Calu3 (cell line): ENCODE data around the gene NT5C1A. TPM values are rescaled to one million over a fixed set of nuclear protein-coding genes. Genes with fewer than 3 reads are reported as not detected.

ENCODE experiments used
- BruUV-seq: library from RNA; stranded (reverse); fragments of 400-500 nt; replicated peaks from 2 replicates; lab custom pipeline; 2021; lab: Mats Ljungman, UMichigan
- CTCF ChIA-PET: fragments of 300-600 bp; sonication (Branson Sonifier 250); formaldehyde crosslinking; loops from one replicate; lab custom pipeline; 2022; ENCODE audit warnings: antibody characterized with exemption; lab: Charles Lee
- DNase-seq: peaks from one replicate; pipeline ENCODE4 v3.0.0; 2022
- H3K27ac Mint-ChIP-seq: one replicate; pipeline ENCODE4 v1.8.0; 2022; ENCODE audit warnings: mixed read lengths; ENCODE audit not compliant: unreplicated experiment
- H3K27me3 Mint-ChIP-seq: one replicate; pipeline ENCODE4 v1.8.0; 2022; ENCODE audit warnings: mixed read lengths; ENCODE audit not compliant: unreplicated experiment
- H3K36me3 Mint-ChIP-seq: one replicate; pipeline ENCODE4 v1.8.0; 2022; ENCODE audit warnings: mild to moderate bottlenecking, moderate library complexity, mixed read lengths; ENCODE audit not compliant: insufficient read depth, unreplicated experiment
- H3K4me1 Mint-ChIP-seq: one replicate; pipeline ENCODE4 v1.8.0; 2022; ENCODE audit warnings: mild to moderate bottlenecking, low read depth, mixed read lengths; ENCODE audit not compliant: unreplicated experiment
- H3K4me3 Mint-ChIP-seq: one replicate; pipeline ENCODE4 v1.8.0; 2022; ENCODE audit warnings: mild to moderate bottlenecking, low read depth, moderate library complexity, mixed read lengths; ENCODE audit not compliant: unreplicated experiment
- H3K9me3 Mint-ChIP-seq: one replicate; pipeline ENCODE4 v1.8.0; 2022; ENCODE audit warnings: low read depth, mixed read lengths; ENCODE audit not compliant: unreplicated experiment
- intact Hi-C: fragments of 100-400 bp; cut with micrococcal nuclease; formaldehyde crosslinking; loops from one replicate; pipeline ENCODE4 v1.10.0; 2022; ENCODE audit not compliant: unreplicated experiment
- total RNA-seq: library from RNA; stranded (reverse); gene quantifications from 2 replicates; pipeline ENCODE4 v1.2.3, GENCODE V29; 2022
- TF ChIP-seq, protein P1 (sequence below): fragments of 200-600 bp; IDR thresholded peaks from one replicate; pipeline ENCODE4 v1.8.0; 2022; ENCODE audit warnings: antibody characterized with exemption; ENCODE audit not compliant: unreplicated experiment

NT5C1A gene
- total RNA-seq, 1 experiment from 2014 or later = not detected

- DNase-seq = no peak
- CTCF ChIA-PET = interaction anchor here (1.7 kb wide), 1 partner anchor 46 kb away, joined by 12 read pairs; no protein-coding TSS in a partner anchor
- Mint-ChIP-seq H3K27me3 (peaks cover 58% of the 10 kb centered on the region), H3K4me3 (no peak overlapping the region), H3K27ac (no peak overlapping the region), H3K9me3 (no peaks in the 10 kb centered on the region), H3K4me1 (no peaks in the 10 kb centered on the region), H3K36me3 (no peaks in the 10 kb centered on the region)
- BruUV-seq = no TSS peak
- intact Hi-C loops = no loop called here
- TF ChIP-seq, protein P1, sequence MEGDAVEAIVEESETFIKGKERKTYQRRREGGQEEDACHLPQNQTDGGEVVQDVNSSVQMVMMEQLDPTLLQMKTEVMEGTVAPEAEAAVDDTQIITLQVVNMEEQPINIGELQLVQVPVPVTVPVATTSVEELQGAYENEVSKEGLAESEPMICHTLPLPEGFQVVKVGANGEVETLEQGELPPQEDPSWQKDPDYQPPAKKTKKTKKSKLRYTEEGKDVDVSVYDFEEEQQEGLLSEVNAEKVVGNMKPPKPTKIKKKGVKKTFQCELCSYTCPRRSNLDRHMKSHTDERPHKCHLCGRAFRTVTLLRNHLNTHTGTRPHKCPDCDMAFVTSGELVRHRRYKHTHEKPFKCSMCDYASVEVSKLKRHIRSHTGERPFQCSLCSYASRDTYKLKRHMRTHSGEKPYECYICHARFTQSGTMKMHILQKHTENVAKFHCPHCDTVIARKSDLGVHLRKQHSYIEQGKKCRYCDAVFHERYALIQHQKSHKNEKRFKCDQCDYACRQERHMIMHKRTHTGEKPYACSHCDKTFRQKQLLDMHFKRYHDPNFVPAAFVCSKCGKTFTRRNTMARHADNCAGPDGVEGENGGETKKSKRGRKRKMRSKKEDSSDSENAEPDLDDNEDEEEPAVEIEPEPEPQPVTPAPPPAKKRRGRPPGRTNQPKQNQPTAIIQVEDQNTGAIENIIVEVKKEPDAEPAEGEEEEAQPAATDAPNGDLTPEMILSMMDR = no peak
These were observed 19.4 kb downstream of the NT5C1A start for GRCh38 chr1:39652554-39652953.

- H3K27ac Mint-ChIP-seq = no peak overlapping the region
- no peak overlapping the region for H3K4me3 Mint-ChIP-seq
- TF ChIP-seq, protein P1 = no peak
- H3K27me3 Mint-ChIP-seq = peaks cover 58% of the 10 kb centered on the region
- no peaks in the 10 kb centered on the region for H3K4me1 Mint-ChIP-seq
- intact Hi-C loops = no loop called here
- no peaks in the 10 kb centered on the region for H3K9me3 Mint-ChIP-seq
- no peak for DNase-seq
- H3K36me3 Mint-ChIP-seq = no peaks in the 10 kb centered on the region
- CTCF ChIA-PET = interaction anchor here (0.6 kb wide), 1 partner anchor 43 kb away, joined by 6 read pairs; no protein-coding TSS in a partner anchor
- BruUV-seq = no TSS peak
These were observed 19.8 kb downstream of the NT5C1A start for GRCh38 chr1:39652105-39652504.

GRCh38 chr1:39650431-39650830 is 21.5 kb downstream of the NT5C1A start:
- TF ChIP-seq, protein P1 = no peak
- BruUV-seq = no TSS peak
- intact Hi-C loops = no loop called here
- Mint-ChIP-seq H3K27ac (no peak overlapping the region), H3K9me3 (no peaks in the 10 kb centered on the region), H3K36me3 (no peaks in the 10 kb centered on the region), H3K27me3 (peaks cover 67% of the 10 kb centered on the region), H3K4me3 (no peak overlapping the region), H3K4me1 (no peaks in the 10 kb centered on the region)
- DNase-seq = no peak
- CTCF ChIA-PET = no interaction called here

DNA sequence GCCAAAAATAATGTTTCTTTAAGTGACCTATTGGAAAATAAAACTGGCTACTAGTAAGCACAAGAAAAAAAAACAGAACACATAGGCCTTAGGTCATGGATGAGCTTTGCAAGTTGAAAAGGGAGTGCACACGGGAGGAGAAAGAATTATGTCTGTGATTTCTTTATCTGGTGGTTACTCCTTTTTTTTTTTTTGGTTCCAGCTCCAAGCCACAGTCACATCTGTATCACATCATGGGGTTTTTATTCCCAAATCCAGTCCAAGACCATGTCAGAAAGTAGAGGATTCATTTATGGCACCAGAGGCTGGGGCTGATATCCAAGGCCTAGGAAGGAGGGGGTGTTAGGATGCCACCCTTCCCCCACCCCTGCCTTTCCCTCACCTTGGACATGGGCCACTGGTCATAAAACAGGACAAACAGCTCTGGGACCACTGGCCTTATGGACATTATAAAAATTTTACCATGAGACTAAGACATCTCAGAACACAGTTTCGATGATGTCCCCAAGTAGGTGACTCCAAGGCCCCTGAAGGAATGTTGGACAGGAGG is 22.2 kb downstream of the NT5C1A start:
- Mint-ChIP-seq H3K27ac (no peak overlapping the region), H3K9me3 (no peaks in the 10 kb centered on the region), H3K27me3 (peaks cover 73% of the 10 kb centered on the region), H3K36me3 (no peaks in the 10 kb centered on the region), H3K4me1 (no peaks in the 10 kb centered on the region), H3K4me3 (no peak overlapping the region)
- BruUV-seq = no TSS peak
- intact Hi-C loops = no loop called here
- CTCF ChIA-PET = no interaction called here
- TF ChIP-seq, protein P1 = no peak
- no peak for DNase-seq
